HepG2 (cell line): Measurements from ENCODE around the gene KL. TPM values are rescaled to one million over a fixed set of nuclear protein-coding genes. Genes with fewer than 3 reads are reported as not detected.

Experiments
- ATAC-seq: fragments of 200-7000 bp; cut with Tn5 transposase; 3 replicates; pipeline ENCODE4 v1.9.1; 2020; ENCODE audit warnings: mild to moderate bottlenecking, moderate library complexity
- BruUV-seq: library from RNA; stranded (reverse); fragments of 400-500 nt; replicated peaks from 2 replicates; lab custom pipeline; 2021; lab: Mats Ljungman, UMichigan
- CTCF ChIA-PET: fragments of 300-600 bp; formaldehyde crosslinking; extraction: SDS; loops from one replicate; lab custom pipeline; 2021; ENCODE audit warnings: low total read pairs, inconsistent platforms, low intra/inter-chr PET ratio; lab: Yijun Ruan, JAX
- POLR2A ChIA-PET: fragments of 350-600 bp; sonication (Branson Sonifier 250); formaldehyde crosslinking; loops from one replicate; lab custom pipeline; 2020; ENCODE audit warnings: antibody characterized with exemption, inconsistent platforms; lab: Yijun Ruan, JAX
- DNase-seq: peaks from one replicate; pipeline ENCODE4 v3.0.0-alpha.2; 2015; ENCODE audit warnings: low spot score
- FAIRE-seq: peaks from 3 replicates; lab custom pipeline; 2011; peaks lifted over from hg19 to GRCh38; lab: Jason Lieb, UNC
- H2AFZ ChIP-seq: one replicate; pipeline ENCODE4 v1.6.1; 2011; ENCODE audit warnings: low read length, inconsistent platforms
- H3K27ac ChIP-seq: fragments of 300-600 bp; 3 replicates; pipeline ENCODE4 v1.8.0; 2011; ENCODE audit warnings: mixed run types, mild to moderate bottlenecking, mixed read lengths, low read length, inconsistent platforms; ENCODE audit not compliant: insufficient read depth; ENCODE audit errors: extremely low read length
- H3K27me3 ChIP-seq, 2 experiments: fragments of 200-600 bp in 1 of 2; 2 replicates in 1 of 2; 3 replicates in 1 of 2; pipeline versions ENCODE4 v1.6.0 to v1.8.0; 2011; ENCODE audit warnings: low read length in 2 of 2, mild to moderate bottlenecking in 2 of 2, moderate library complexity in 2 of 2, inconsistent platforms in 1 of 2; ENCODE audit not compliant: insufficient read depth in 2 of 2, control insufficient read depth in 1 of 2
- H3K36me3 ChIP-seq, 2 experiments: fragments of 200-600 bp in 1 of 2; replicated peaks in 1 of 2; 2 replicates in 1 of 2; 3 replicates in 1 of 2; pipeline versions ENCODE4 v1.5.1 to v1.8.0; 2011; ENCODE audit warnings: low read length in 2 of 2, inconsistent platforms in 1 of 2; ENCODE audit not compliant: insufficient read depth in 2 of 2, control insufficient read depth in 1 of 2
- H3K4me1 ChIP-seq: 2 replicates; pipeline ENCODE4 v1.5.1; 2012; ENCODE audit warnings: low read length, inconsistent platforms; ENCODE audit not compliant: insufficient read depth
- H3K4me2 ChIP-seq: 2 replicates; pipeline ENCODE4 v1.6.0; 2011; ENCODE audit warnings: low read depth, low read length, inconsistent platforms
- H3K4me3 ChIP-seq, 3 experiments: fragments of 200-600 bp in 1 of 3; sonication (generic), shearing (Covaris generic) in 1 of 3; replicated peaks in 1 of 3; 2 replicates each; pipeline ENCODE4 v1.5.1; 2011 to 2016; ENCODE audit warnings: low read length in 3 of 3, inconsistent platforms in 2 of 3, low read depth in 2 of 3, mild to moderate bottlenecking in 2 of 3, control low read depth in 1 of 3, mixed read lengths in 1 of 3; ENCODE audit not compliant: insufficient read depth in 1 of 3
- H3K79me2 ChIP-seq: one replicate; pipeline ENCODE4 v1.6.1; 2011; ENCODE audit warnings: low read length, inconsistent platforms; ENCODE audit not compliant: insufficient read depth
- H3K9ac ChIP-seq: 2 replicates; pipeline ENCODE4 v1.6.0; 2011; ENCODE audit warnings: mild to moderate bottlenecking, low read depth, low read length, inconsistent platforms; ENCODE audit not compliant: insufficient read depth
- H3K9me3 ChIP-seq: 2 replicates; pipeline ENCODE4 v1.5.1; 2012; ENCODE audit warnings: mild to moderate bottlenecking, low read length
- H4K20me1 ChIP-seq: 2 replicates; pipeline ENCODE4 v1.6.0; 2011; ENCODE audit warnings: inconsistent platforms, mild to moderate bottlenecking, low read length, moderate library complexity; ENCODE audit not compliant: insufficient read depth
- RBM22 ChIP-seq: fragments of 200-400 bp; formaldehyde crosslinking; optimal IDR thresholded peaks from 2 replicates; pipeline ENCODE3; 2017; ENCODE audit warnings: mild to moderate bottlenecking, low read length, moderate library complexity
- ZFP37 ChIP-seq: sonication (generic); formaldehyde crosslinking; IDR thresholded peaks from 2 replicates; pipeline ENCODE4 v1.4.0; 2020; ENCODE audit warnings: missing genetic modification reagents, borderline replicate concordance
- WGBS: methylation state at CpG from one replicate; pipeline ENCODE4 v1.1.6; 2017; ENCODE audit warnings: low lambda C conversion rate; 5-methylcytosine and 5-hydroxymethylcytosine counted together
- in situ Hi-C: cut with HindIII; loops from 2 replicates; pipeline ENCODE4 v1.10.0; 2017; ENCODE audit warnings: low pct_unique_long_range_greater_than_20kb; ENCODE audit not compliant: extremely low pct_ligation_motif_present
- intact Hi-C: fragments of 100-400 bp; cut with micrococcal nuclease; formaldehyde crosslinking; loops from one replicate; pipeline ENCODE4 v1.10.0; 2022; ENCODE audit not compliant: unreplicated experiment
- polyA plus RNA-seq, 8 experiments: library from polyadenylated mRNA; depleted of rRNA in 3 of 8; stranded (reverse) in 7 of 8; unstranded in 1 of 8; fragments of >200 nt; fragmentation: Illumina TruSeq in 4 of 8; extraction: Trizol in 4 of 8; gene quantifications; 2 replicates each; pipeline versions ENCODE4 v1.2.1 to v1.2.3, GENCODE V29; 2011 to 2016; ENCODE audit warnings: low read depth in 4 of 8, missing spikeins in 1 of 8, mixed read lengths in 1 of 8; ENCODE audit not compliant: insufficient read depth in 1 of 8
- total RNA-seq, 5 experiments: library from RNA; depleted of rRNA; stranded (reverse); fragments of >200 nt; fragmentation: Illumina TruSeq; extraction: Trizol; gene quantifications; 2 replicates each; pipeline ENCODE4 v1.2.3, GENCODE V29; 2016; ENCODE audit warnings: low read depth in 1 of 5
- TF ChIP-seq, protein P1 (sequence below): sonication (generic); formaldehyde crosslinking; IDR thresholded peaks from 2 replicates; pipeline ENCODE4 v1.4.0; 2020; ENCODE audit warnings: mild to moderate bottlenecking, low read depth, missing genetic modification reagents
- TF ChIP-seq, protein P2 (sequence below): sonication (generic); formaldehyde crosslinking; IDR thresholded peaks from 2 replicates; pipeline ENCODE4 v1.4.0; 2020; ENCODE audit warnings: missing genetic modification reagents

KL gene
- total and polyA plus RNA-seq, 2 of the 13 experiments (the other 11 are each of a cell fraction or from before 2014, with no cell fraction given) = not detected

DNA sequence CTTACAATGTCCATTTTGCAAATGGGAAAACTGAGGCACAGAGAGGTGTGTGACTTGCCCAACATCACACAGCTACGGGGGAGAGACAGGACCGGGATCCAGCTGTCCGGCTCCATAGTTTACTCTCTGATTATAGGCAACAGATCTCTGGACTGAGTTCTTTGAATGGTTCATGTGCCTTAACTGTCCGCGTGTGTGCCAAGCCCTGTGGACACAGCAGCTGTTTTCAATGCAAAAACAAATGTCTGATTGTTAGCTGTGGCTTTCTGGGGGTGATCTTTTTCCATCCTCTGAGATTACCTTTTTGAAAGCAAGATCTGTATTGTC is 94.1 kb downstream of the KL start:
- in situ Hi-C loops = no loop called here
- WGBS = 95% methylated on average over 5 of the region's 5 CpGs
- H3K4me1 ChIP-seq = peaks cover 32% of the 10 kb centered on the region
- no peak overlapping the region for H2AFZ ChIP-seq
- H3K4me3 ChIP-seq = no peak overlapping the region
- CTCF ChIA-PET = no interaction called here
- H3K27me3 ChIP-seq = no peaks in the 10 kb centered on the region
- BruUV-seq = no TSS peak
- no peak for ATAC-seq
- no peak for FAIRE-seq
- no peaks in the 10 kb centered on the region for H3K79me2 ChIP-seq
- H3K27ac ChIP-seq = no peak overlapping the region
- peaks cover 20 to 67% of the 10 kb centered on the region in 2 experiments for H3K36me3 ChIP-seq
- H3K9ac ChIP-seq = no peak overlapping the region
- POLR2A ChIA-PET = no interaction called here
- no peaks in the 10 kb centered on the region for H4K20me1 ChIP-seq
- H3K4me2 ChIP-seq = no peak overlapping the region
- no peaks in the 10 kb centered on the region for H3K9me3 ChIP-seq
- TF ChIP-seq ZFP37 (CRISPR knock-in tag) = no peak
- peak; percentile 53 for TF ChIP-seq RBM22
- TF ChIP-seq, all 625 proteins: peak for 1
- intact Hi-C loops = no loop called here
- DNase-seq = no peak

GRCh38 chr13:33110713-33111413 is 94.6 kb downstream of the KL start:
- H3K79me2 ChIP-seq = no peaks in the 10 kb centered on the region
- H3K4me2 ChIP-seq = no peak overlapping the region
- no TSS peak for BruUV-seq
- no peaks in the 10 kb centered on the region for H3K27me3 ChIP-seq
- peaks cover 37% of the 10 kb centered on the region for H3K4me1 ChIP-seq
- intact Hi-C loops = no loop called here
- no peak overlapping the region for H3K9ac ChIP-seq
- in situ Hi-C loops = no loop called here
- DNase-seq = no peak
- no peaks in the 10 kb centered on the region for H3K9me3 ChIP-seq
- ChIA-PET POLR2A (interaction anchor here (0.6 to 1.1 kb wide), 3 partner anchors 14 to 119 kb away, joined by 3 read pairs; no protein-coding TSS in a partner anchor), CTCF (no interaction called here)
- H4K20me1 ChIP-seq = no peaks in the 10 kb centered on the region
- no peak overlapping the region for H3K27ac ChIP-seq
- FAIRE-seq = no peak
- peaks cover 22 to 68% of the 10 kb centered on the region in 2 experiments for H3K36me3 ChIP-seq
- 94% methylated on average over 14 of the region's 14 CpGs for WGBS
- ATAC-seq = no peak
- H3K4me3 ChIP-seq = no peak overlapping the region
- no peak overlapping the region for H2AFZ ChIP-seq
- TF ChIP-seq, protein P1, sequence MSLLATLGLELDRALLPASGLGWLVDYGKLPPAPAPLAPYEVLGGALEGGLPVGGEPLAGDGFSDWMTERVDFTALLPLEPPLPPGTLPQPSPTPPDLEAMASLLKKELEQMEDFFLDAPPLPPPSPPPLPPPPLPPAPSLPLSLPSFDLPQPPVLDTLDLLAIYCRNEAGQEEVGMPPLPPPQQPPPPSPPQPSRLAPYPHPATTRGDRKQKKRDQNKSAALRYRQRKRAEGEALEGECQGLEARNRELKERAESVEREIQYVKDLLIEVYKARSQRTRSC = no peak
- TF ChIP-seq, protein P2, sequence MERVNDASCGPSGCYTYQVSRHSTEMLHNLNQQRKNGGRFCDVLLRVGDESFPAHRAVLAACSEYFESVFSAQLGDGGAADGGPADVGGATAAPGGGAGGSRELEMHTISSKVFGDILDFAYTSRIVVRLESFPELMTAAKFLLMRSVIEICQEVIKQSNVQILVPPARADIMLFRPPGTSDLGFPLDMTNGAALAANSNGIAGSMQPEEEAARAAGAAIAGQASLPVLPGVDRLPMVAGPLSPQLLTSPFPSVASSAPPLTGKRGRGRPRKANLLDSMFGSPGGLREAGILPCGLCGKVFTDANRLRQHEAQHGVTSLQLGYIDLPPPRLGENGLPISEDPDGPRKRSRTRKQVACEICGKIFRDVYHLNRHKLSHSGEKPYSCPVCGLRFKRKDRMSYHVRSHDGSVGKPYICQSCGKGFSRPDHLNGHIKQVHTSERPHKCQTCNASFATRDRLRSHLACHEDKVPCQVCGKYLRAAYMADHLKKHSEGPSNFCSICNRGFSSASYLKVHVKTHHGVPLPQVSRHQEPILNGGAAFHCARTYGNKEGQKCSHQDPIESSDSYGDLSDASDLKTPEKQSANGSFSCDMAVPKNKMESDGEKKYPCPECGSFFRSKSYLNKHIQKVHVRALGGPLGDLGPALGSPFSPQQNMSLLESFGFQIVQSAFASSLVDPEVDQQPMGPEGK = no peak
- TF ChIP-seq RBM22 = peak; percentile 39
